ENCODE measurements around the gene CHRM4. TPM values are rescaled to one million over a fixed set of nuclear protein-coding genes. Genes with fewer than 3 reads are reported as not detected.
A peak's percentile ranks its signal among the peaks of the same experiment; 100 is the strongest.

Gene CHRM4
- total RNA-seq, 1 donor from 2014 or later: 0.37 TPM

- peak overlapping the region; percentile 74 for H3K4me3 Mint-ChIP-seq
- H3K36me3 Mint-ChIP-seq (ENCODE audit: low read depth): no peaks in the 10 kb centered on the region
- no peak for DNase-seq (ENCODE audit: low read depth, low spot score)
- H3K27ac Mint-ChIP-seq (ENCODE audit: unreplicated experiment): no peak overlapping the region
- TF ChIP-seq CTCF (conservative IDR thresholded peaks at IDR 0.05): no peak
- H3K27me3 Mint-ChIP-seq (ENCODE audit: low read depth): peaks cover 74% of the 10 kb centered on the region
- H3K9me3 Mint-ChIP-seq: no peaks in the 10 kb centered on the region
- peaks cover 22% of the 10 kb centered on the region for H3K4me1 Mint-ChIP-seq
These were observed 2.7 kb downstream of the CHRM4 start for GRCh38 chr11:46388619-46389449.

- peak overlapping the region; percentile 68 for H3K4me3 Mint-ChIP-seq
- H3K27me3 Mint-ChIP-seq (ENCODE audit: low read depth): peaks cover 71% of the 10 kb centered on the region
- no peak for DNase-seq (ENCODE audit: low read depth, low spot score)
- H3K4me1 Mint-ChIP-seq: peaks cover 24% of the 10 kb centered on the region
- no peaks in the 10 kb centered on the region for H3K9me3 Mint-ChIP-seq
- peaks cover 2% of the 10 kb centered on the region for H3K36me3 Mint-ChIP-seq (ENCODE audit: low read depth)
- no peak for TF ChIP-seq CTCF (conservative IDR thresholded peaks at IDR 0.05)
- H3K27ac Mint-ChIP-seq (ENCODE audit: unreplicated experiment): no peak overlapping the region
These were observed 3.5 kb downstream of the CHRM4 start for GRCh38 chr11:46387919-46388618.

- H3K9me3 Mint-ChIP-seq: no peaks in the 10 kb centered on the region
- peaks cover 65% of the 10 kb centered on the region for H3K27me3 Mint-ChIP-seq (ENCODE audit: low read depth)
- no peak for TF ChIP-seq CTCF (conservative IDR thresholded peaks at IDR 0.05)
- H3K4me3 Mint-ChIP-seq: peak overlapping the region; percentile 9
- no peak overlapping the region for H3K27ac Mint-ChIP-seq (ENCODE audit: unreplicated experiment)
- H3K36me3 Mint-ChIP-seq (ENCODE audit: low read depth): peaks cover 2% of the 10 kb centered on the region
- H3K4me1 Mint-ChIP-seq: peaks cover 21% of the 10 kb centered on the region
- DNase-seq (ENCODE audit: low read depth, low spot score): no peak
These were observed 4.1 kb downstream of the CHRM4 start for GRCh38 chr11:46387456-46387855.

GRCh38 chr11:46386674-46387073, 4.9 kb downstream of the CHRM4 start:
- Mint-ChIP-seq H3K4me1 (peaks cover 21% of the 10 kb centered on the region), H3K36me3 (ENCODE audit: low read depth) (peaks cover 2% of the 10 kb centered on the region), H3K4me3 (peak overlapping the region; percentile 62), H3K27ac (ENCODE audit: unreplicated experiment) (no peak overlapping the region), H3K27me3 (ENCODE audit: low read depth) (peaks cover 64% of the 10 kb centered on the region), H3K9me3 (no peaks in the 10 kb centered on the region)
- DNase-seq (ENCODE audit: low read depth, low spot score): no peak
- no peak for TF ChIP-seq CTCF (conservative IDR thresholded peaks at IDR 0.05)

GRCh38 chr11:46386005-46386578, 5.5 kb downstream of the CHRM4 start:
- TF ChIP-seq CTCF (conservative IDR thresholded peaks at IDR 0.05): no peak
- Mint-ChIP-seq H3K36me3 (ENCODE audit: low read depth) (peaks cover 2% of the 10 kb centered on the region), H3K4me1 (peaks cover 21% of the 10 kb centered on the region), H3K27me3 (ENCODE audit: low read depth) (peaks cover 64% of the 10 kb centered on the region), H3K9me3 (no peaks in the 10 kb centered on the region), H3K4me3 (peak overlapping the region; percentile 62), H3K27ac (ENCODE audit: unreplicated experiment) (no peak overlapping the region)
- no peak for DNase-seq (ENCODE audit: low read depth, low spot score)
